ENCODE results near the gene NAXD. TPM values are rescaled to one million over a fixed set of nuclear protein-coding genes. Genes with fewer than 3 reads are reported as not detected.

The NAXD gene
- total RNA-seq (2022; extraction: Qiagen RNA extraction; ENCODE audit: low read depth): 11.8 to 19.6 TPM (median 18.7 TPM) in 5 replicates

GRCh38 chr13:110615322-110616102 lies at the start of gene NAXD:
NAXD (plus strand) TSS chr13:110615545; CDS start chr13:110615602, 57 bp downstream.

Other genes with a start within 250 kb of the NAXD start
- 1.1 to 1.9 TPM (median 1.5 TPM) in 5 replicates for gene RAB20, start 53.8 kb upstream of the NAXD start, total RNA-seq (2022; extraction: Qiagen RNA extraction; ENCODE audit: low read depth)
- gene CARS2, start 90.6 kb downstream of the NAXD start, total RNA-seq (2022; extraction: Qiagen RNA extraction; ENCODE audit: low read depth): 43.1 to 68.8 TPM (median 57.1 TPM) in 5 replicates
- gene ING1, start 98.2 kb downstream of the NAXD start, total RNA-seq (2022; extraction: Qiagen RNA extraction; ENCODE audit: low read depth): 9.2 to 13.5 TPM (median 11.2 TPM) in 5 replicates